ACC112 (cell line): ENCODE measurements around the gene ATXN10.

ENCODE experiments used
- H2AFZ ChIP-seq: fragments of 200-600 bp; sonication (generic); one replicate; pipeline ENCODE4 v1.6.0; 2017; ENCODE audit warnings: antibody characterized with exemption, low read length; ENCODE audit not compliant: unreplicated experiment
- H3K27ac ChIP-seq: fragments of 200-600 bp; sonication (generic); 2 replicates; pipeline ENCODE4 v1.5.1; 2014; ENCODE audit warnings: low read depth, mild to moderate bottlenecking, antibody characterized with exemption, low read length, moderate library complexity
- H3K27me3 ChIP-seq: fragments of 200-600 bp; sonication (generic); 2 replicates; pipeline ENCODE4 v1.6.1; 2014; ENCODE audit warnings: mild to moderate bottlenecking, antibody characterized with exemption, low read length, moderate library complexity, mixed read lengths; ENCODE audit not compliant: insufficient read depth
- H3K36me3 ChIP-seq: fragments of 200-600 bp; sonication (generic); 2 replicates; pipeline ENCODE4 v1.6.1; 2016; ENCODE audit warnings: mild to moderate bottlenecking, antibody characterized with exemption, low read length, moderate library complexity, mixed read lengths; ENCODE audit not compliant: insufficient read depth
- H3K4me1 ChIP-seq: fragments of 200-600 bp; sonication (generic); one replicate; pipeline ENCODE4 v1.6.1; 2016; ENCODE audit warnings: low read length, mixed read lengths; ENCODE audit not compliant: insufficient read depth, unreplicated experiment, control insufficient read depth
- H3K4me3 ChIP-seq: fragments of 200-600 bp; sonication (generic); 2 replicates; pipeline ENCODE4 v1.5.1; 2014; ENCODE audit warnings: mild to moderate bottlenecking, low read depth, low read length
- H3K79me2 ChIP-seq: fragments of 200-600 bp; sonication (generic); one replicate; pipeline ENCODE4 v1.6.0; 2016; ENCODE audit warnings: low read length; ENCODE audit not compliant: control insufficient read depth, unreplicated experiment, insufficient read depth

Gene ATXN10

GRCh38 chr22:45775062-45775461, 103.4 kb downstream of the ATXN10 start:
- H3K36me3 ChIP-seq: no peaks in the 10 kb centered on the region
- H3K27ac ChIP-seq: no peak overlapping the region
- no peak overlapping the region for H2AFZ ChIP-seq
- no peak overlapping the region for H3K4me3 ChIP-seq
- peaks cover 9% of the 10 kb centered on the region for H3K4me1 ChIP-seq
- H3K27me3 ChIP-seq: no peaks in the 10 kb centered on the region
- peaks cover 9% of the 10 kb centered on the region for H3K79me2 ChIP-seq

GRCh38 chr22:45775569-45776312, 104.1 kb downstream of the ATXN10 start:
- H3K79me2 ChIP-seq: peaks cover 9% of the 10 kb centered on the region
- H3K4me1 ChIP-seq: peaks cover 9% of the 10 kb centered on the region
- H3K4me3 ChIP-seq: no peak overlapping the region
- H2AFZ ChIP-seq: no peak overlapping the region
- H3K27ac ChIP-seq: no peak overlapping the region
- H3K27me3 ChIP-seq: no peaks in the 10 kb centered on the region
- H3K36me3 ChIP-seq: no peaks in the 10 kb centered on the region

- no peaks in the 10 kb centered on the region for H3K27me3 ChIP-seq
- H3K36me3 ChIP-seq: no peaks in the 10 kb centered on the region
- peaks cover 9% of the 10 kb centered on the region for H3K79me2 ChIP-seq
- H3K4me1 ChIP-seq: peaks cover 9% of the 10 kb centered on the region
- no peak overlapping the region for H3K27ac ChIP-seq
- no peak overlapping the region for H2AFZ ChIP-seq
- no peak overlapping the region for H3K4me3 ChIP-seq
Measured at GRCh38 chr22:45776313-45776585, 104.6 kb downstream of the ATXN10 start.

DNA sequence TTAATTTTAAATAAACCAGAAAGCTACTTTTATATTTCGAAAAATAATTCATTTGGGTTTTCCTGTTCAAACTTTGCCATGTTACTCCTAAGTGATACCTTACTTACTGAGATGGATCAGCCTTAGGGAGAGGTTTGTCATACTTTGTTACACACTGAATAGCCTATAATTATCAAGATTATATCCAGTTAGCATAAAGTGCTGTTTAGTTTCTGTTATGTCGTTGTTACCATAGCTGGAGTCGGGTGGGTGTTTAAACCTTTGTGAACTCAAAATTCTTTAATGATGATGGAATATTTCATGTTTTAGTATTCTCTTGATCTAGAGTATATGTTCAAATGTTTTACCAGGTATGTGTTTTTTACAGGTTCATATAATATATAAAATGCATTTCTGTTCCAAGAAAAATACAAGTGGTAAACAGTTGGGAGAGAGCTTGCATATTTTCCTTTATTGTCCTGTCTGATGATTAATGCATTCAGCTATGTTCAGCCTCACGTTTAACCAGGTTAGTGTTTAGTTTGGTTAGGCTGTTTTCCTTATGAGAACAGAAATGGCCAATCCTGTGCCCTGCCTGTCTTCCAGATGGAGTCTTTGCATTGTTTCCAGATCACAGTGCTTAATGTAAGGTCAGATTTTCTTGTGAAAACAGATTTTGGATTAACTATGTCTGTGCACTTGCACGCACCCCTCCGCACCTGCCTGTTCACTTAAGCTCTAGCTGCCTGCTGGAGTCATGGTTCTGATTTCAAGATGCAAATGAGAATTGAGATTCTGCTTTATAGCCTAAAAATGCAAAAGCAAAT, 105.6 kb downstream of the ATXN10 start:
- H3K4me3 ChIP-seq: no peak overlapping the region
- peaks cover 8% of the 10 kb centered on the region for H3K79me2 ChIP-seq
- H3K4me1 ChIP-seq: peaks cover 5% of the 10 kb centered on the region
- no peak overlapping the region for H3K27ac ChIP-seq
- no peak overlapping the region for H2AFZ ChIP-seq
- H3K27me3 ChIP-seq: no peaks in the 10 kb centered on the region
- no peaks in the 10 kb centered on the region for H3K36me3 ChIP-seq

GRCh38 chr22:45777852-45778375, 106.3 kb downstream of the ATXN10 start:
- no peak overlapping the region for H3K27ac ChIP-seq
- no peak overlapping the region for H2AFZ ChIP-seq

GRCh38 chr22:45781459-45781858, 109.8 kb downstream of the ATXN10 start:
- Histone ChIP-seq H3K79me2 (peaks cover 3% of the 10 kb centered on the region), H3K27me3 (no peaks in the 10 kb centered on the region), H3K4me3 (no peak overlapping the region), H3K27ac (no peak overlapping the region), H3K36me3 (no peaks in the 10 kb centered on the region), H3K4me1 (peaks cover 13% of the 10 kb centered on the region), H2AFZ (no peak overlapping the region)

More at GRCh38 chr22:45777852-45778375, 106.3 kb downstream of the ATXN10 start:
- no peaks in the 10 kb centered on the region for H3K36me3 ChIP-seq
- no peak overlapping the region for H3K4me3 ChIP-seq
- peaks cover 6% of the 10 kb centered on the region for H3K79me2 ChIP-seq
- H3K4me1 ChIP-seq: peaks cover 5% of the 10 kb centered on the region
- no peaks in the 10 kb centered on the region for H3K27me3 ChIP-seq

GRCh38 chr22:45781966-45782365, 110.3 kb downstream of the ATXN10 start:
- Histone ChIP-seq H3K36me3 (no peaks in the 10 kb centered on the region), H3K79me2 (peaks cover 3% of the 10 kb centered on the region), H3K4me1 (peaks cover 13% of the 10 kb centered on the region), H3K27ac (no peak overlapping the region), H3K4me3 (no peak overlapping the region), H2AFZ (no peak overlapping the region), H3K27me3 (no peaks in the 10 kb centered on the region)

- peaks cover 11% of the 10 kb centered on the region for H3K4me1 ChIP-seq
- no peak overlapping the region for H3K4me3 ChIP-seq
- H3K27me3 ChIP-seq: no peaks in the 10 kb centered on the region
- peaks cover 3% of the 10 kb centered on the region for H3K79me2 ChIP-seq
- H3K36me3 ChIP-seq: no peaks in the 10 kb centered on the region
- no peak overlapping the region for H2AFZ ChIP-seq
- H3K27ac ChIP-seq: no peak overlapping the region
Measured at GRCh38 chr22:45783021-45783420, 111.4 kb downstream of the ATXN10 start.

DNA sequence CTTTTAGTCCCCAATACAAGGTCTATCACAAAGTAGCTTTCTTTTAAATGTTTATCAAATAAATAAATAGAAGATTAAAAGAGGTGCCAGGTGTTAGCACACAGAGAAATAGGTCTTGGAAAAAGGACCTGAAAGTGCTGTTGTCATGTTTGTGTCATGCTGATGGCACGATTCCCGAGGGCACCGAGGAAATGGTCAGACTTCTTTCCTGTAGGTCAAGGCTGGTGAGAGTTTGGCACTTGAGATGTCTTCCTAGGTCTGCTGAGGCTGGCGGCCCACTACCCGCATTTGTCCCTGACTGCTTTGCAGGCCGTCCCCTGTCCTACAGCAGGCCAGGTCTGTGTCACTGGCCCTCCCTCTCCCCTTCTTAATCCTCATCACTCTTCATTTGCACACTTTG, 112.1 kb downstream of the ATXN10 start:
- no peak overlapping the region for H3K27ac ChIP-seq
- no peak overlapping the region for H2AFZ ChIP-seq
- H3K36me3 ChIP-seq: no peaks in the 10 kb centered on the region
- H3K79me2 ChIP-seq: peaks cover 3% of the 10 kb centered on the region
- H3K27me3 ChIP-seq: no peaks in the 10 kb centered on the region
- peaks cover 11% of the 10 kb centered on the region for H3K4me1 ChIP-seq
- no peak overlapping the region for H3K4me3 ChIP-seq

GRCh38 chr22:45784357-45785277, 113.0 kb downstream of the ATXN10 start:
- no peak overlapping the region for H3K27ac ChIP-seq
- H3K4me3 ChIP-seq: no peak overlapping the region
- peaks cover 11% of the 10 kb centered on the region for H3K4me1 ChIP-seq
- H2AFZ ChIP-seq: no peak overlapping the region
- H3K27me3 ChIP-seq: no peaks in the 10 kb centered on the region
- no peaks in the 10 kb centered on the region for H3K36me3 ChIP-seq
- peaks cover 3% of the 10 kb centered on the region for H3K79me2 ChIP-seq
